ENCODE measurements around the gene BMP8A. TPM values are rescaled to one million over a fixed set of nuclear protein-coding genes. Genes with fewer than 3 reads are reported as not detected.

BMP8A gene
- total RNA-seq, 1 donor from 2014 or later, result 0.16 TPM

DNA sequence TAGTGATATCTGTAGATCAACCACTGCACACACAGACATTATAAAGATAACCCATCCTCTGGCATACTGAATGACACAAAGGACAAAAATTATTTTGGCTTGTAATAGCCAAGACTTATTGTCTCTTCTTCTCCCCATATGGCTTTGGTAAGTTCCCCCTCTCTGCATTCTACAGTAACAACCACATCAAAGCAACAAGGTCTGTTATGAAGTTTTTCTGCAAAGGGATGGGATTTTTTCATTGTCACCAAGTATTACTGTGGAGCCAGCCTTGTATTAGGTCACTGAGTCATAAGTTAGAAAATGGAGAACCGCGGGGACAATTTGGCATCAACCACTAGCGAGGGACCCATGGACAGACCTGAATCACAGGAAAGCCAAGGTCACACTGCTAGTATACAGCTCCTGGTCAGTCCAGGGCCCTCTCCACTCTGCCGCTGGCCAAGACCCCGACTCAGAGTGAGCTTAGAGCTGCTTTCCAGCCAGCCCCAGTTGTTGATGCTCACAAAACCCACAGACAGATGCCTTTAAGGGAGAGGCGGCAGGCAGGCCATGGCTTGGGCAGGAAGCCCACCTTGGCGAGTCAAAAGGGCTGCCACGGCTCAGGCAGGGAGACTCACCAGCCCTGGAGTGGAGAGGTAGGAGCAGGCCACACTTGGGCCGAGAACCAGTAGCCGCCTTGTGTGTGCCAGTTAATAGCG is 79.2 kb downstream of the BMP8A start:
- Histone ChIP-seq H3K9me3 (replicated peaks) (no peaks in the 10 kb centered on the region), H3K27me3 (ENCODE audit: low read depth) (no peaks in the 10 kb centered on the region), H3K4me3 (no peak overlapping the region), H3K27ac (replicated peaks) (no peak overlapping the region), H3K36me3 (peaks cover 79% of the 10 kb centered on the region), H3K4me1 (peaks cover 82% of the 10 kb centered on the region)
- intact Hi-C loops (cut with micrococcal nuclease), result no loop called here
- TF ChIP-seq CTCF (IDR thresholded peaks at IDR 0.05; ENCODE audit: borderline replicate concordance), result no peak
- no peak for DNase-seq

- Histone ChIP-seq H3K4me1 (peaks cover 87% of the 10 kb centered on the region), H3K4me3 (no peak overlapping the region), H3K9me3 (replicated peaks) (no peaks in the 10 kb centered on the region), H3K27me3 (ENCODE audit: low read depth) (no peaks in the 10 kb centered on the region), H3K36me3 (peaks cover 74% of the 10 kb centered on the region), H3K27ac (replicated peaks) (no peak overlapping the region)
- TF ChIP-seq CTCF (IDR thresholded peaks at IDR 0.05; ENCODE audit: borderline replicate concordance), result no peak
- no peak for DNase-seq
- intact Hi-C loops (cut with micrococcal nuclease), result no loop called here
Observed at GRCh38 chr1:39571178-39571483, 79.7 kb downstream of the BMP8A start.

DNA sequence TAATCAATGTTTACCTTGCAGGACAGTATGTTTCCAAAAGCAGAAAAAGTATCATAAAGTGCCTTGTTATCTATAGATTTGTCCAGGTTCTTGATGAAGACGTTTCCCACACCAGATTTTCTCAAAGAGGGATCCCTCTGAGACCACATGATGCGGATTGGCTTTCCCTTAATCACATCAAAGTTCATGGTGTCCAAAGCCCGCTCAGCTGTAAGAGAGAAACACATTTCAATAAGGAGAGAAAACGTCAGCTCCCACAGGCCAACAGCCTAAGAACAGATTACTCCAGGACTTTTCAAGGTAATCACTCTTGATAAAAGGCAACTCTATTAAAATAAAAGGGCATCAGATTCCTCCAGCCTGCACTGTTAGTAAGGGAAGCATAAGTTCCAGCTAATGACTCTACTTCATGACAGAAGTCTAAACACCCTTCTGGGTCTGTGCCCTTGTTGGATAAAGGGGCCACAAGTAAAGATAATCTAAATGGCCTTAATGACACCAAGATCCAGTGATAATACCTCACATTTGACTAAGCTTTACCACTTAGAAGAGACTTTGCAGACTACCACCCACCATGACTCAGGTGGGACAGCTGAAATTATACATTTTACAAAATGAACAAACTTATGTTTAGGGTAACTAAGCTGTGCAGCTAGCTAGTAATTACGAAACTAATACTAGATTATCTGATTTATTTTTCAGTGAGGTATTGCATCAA is 81.1 kb downstream of the BMP8A start:
- Histone ChIP-seq H3K27ac (replicated peaks) (peak overlapping the region; percentile 21), H3K4me3 (peak overlapping the region; percentile 85), H3K36me3 (peaks cover 60% of the 10 kb centered on the region)

DNA sequence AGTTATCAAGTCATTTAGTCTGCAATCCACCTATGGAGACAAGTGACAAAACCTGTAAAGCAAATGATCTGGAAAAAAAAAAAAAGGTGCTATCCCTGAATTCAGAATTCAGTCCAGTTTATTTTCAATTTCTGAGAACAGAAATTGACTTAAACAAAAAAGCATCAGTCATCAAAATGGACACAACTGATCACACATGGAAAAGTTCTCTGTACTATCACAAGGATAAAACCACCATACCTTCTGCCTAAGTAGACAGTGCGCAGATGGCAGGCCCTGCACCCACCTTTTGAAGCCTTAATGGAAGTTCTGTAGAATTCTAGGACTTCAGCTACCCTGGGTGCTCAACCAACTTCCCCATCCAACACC is 81.6 kb downstream of the BMP8A start:
- no peak for TF ChIP-seq CTCF (IDR thresholded peaks at IDR 0.05; ENCODE audit: borderline replicate concordance)
- intact Hi-C loops (cut with micrococcal nuclease), result no loop called here
- no peaks in the 10 kb centered on the region for H3K9me3 ChIP-seq (replicated peaks)
- H3K4me3 ChIP-seq, result peak overlapping the region; percentile 85
- H3K36me3 ChIP-seq, result peaks cover 55% of the 10 kb centered on the region
- H3K27me3 ChIP-seq (ENCODE audit: low read depth), result no peaks in the 10 kb centered on the region
- H3K27ac ChIP-seq (replicated peaks), result peak overlapping the region; percentile 90
- DNase-seq, result no peak
- peaks cover 77% of the 10 kb centered on the region for H3K4me1 ChIP-seq

More for the DNA sequence above, 81.1 kb downstream of the BMP8A start:
- TF ChIP-seq CTCF (IDR thresholded peaks at IDR 0.05; ENCODE audit: borderline replicate concordance), result no peak
- peaks cover 79% of the 10 kb centered on the region for H3K4me1 ChIP-seq
- no peaks in the 10 kb centered on the region for H3K9me3 ChIP-seq (replicated peaks)
- H3K27me3 ChIP-seq (ENCODE audit: low read depth), result no peaks in the 10 kb centered on the region
- DNase-seq, result no peak
- intact Hi-C loops (cut with micrococcal nuclease), result no loop called here

- Histone ChIP-seq H3K4me3 (peak overlapping the region; percentile 85), H3K27me3 (ENCODE audit: low read depth) (no peaks in the 10 kb centered on the region), H3K4me1 (peaks cover 76% of the 10 kb centered on the region), H3K27ac (replicated peaks) (peak overlapping the region; percentile 90), H3K36me3 (peaks cover 46% of the 10 kb centered on the region), H3K9me3 (replicated peaks) (no peaks in the 10 kb centered on the region)
- intact Hi-C loops (cut with micrococcal nuclease), result no loop called here
- DNase-seq, result no peak
- TF ChIP-seq CTCF (IDR thresholded peaks at IDR 0.05; ENCODE audit: borderline replicate concordance), result no peak
Observed at GRCh38 chr1:39573736-39574624, 82.5 kb downstream of the BMP8A start.
